NB4 (cell line): Measurements from ENCODE around the gene DISP2.

Experiments used
- POLR2A ChIP-seq: IDR thresholded peaks from 2 replicates; pipeline ENCODE4 v1.6.1; 2011; ENCODE audit warnings: mild to moderate bottlenecking; ENCODE audit not compliant: insufficient read length; ENCODE audit errors: extremely low read depth
- TF ChIP-seq, protein P1 (sequence below): IDR thresholded peaks from one replicate; pipeline ENCODE4 v1.5.1; 2012; ENCODE audit warnings: low read depth, low read length

DNA sequence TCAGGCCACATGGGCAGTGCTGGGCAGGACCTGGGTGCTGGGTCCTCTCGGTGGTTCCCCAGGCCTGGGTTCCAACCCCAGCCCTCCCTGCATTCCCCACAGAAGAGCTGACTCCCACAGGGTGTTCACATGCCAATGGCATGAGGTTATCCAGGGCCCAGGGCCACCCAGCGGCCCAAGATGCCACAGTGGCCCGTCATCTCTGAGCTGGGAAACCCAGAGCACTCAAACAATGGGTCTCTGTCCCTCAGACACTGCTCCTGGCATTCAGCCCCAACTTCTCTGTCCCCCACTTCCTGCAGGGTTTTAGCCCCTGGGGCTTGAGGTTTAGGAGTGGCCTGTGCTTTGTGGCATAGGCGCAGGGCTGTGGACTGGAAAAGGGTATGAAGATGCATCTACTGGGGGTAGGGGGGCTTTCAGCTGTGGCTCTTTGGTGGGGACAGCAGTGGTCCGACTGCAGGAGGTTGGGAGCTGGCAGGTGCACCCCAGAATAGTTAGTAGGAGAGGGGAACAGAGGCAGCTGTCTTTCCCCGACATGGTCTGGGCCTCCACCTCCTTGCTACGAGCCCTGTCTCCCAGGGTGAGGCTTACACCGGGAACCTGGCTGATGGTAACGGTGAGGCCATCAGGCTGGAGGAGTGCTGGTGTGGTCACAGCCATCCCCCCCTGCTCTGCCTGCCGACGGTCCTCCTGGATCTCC is 18.9 kb upstream of the DISP2 start:
- TF ChIP-seq, protein P1, sequence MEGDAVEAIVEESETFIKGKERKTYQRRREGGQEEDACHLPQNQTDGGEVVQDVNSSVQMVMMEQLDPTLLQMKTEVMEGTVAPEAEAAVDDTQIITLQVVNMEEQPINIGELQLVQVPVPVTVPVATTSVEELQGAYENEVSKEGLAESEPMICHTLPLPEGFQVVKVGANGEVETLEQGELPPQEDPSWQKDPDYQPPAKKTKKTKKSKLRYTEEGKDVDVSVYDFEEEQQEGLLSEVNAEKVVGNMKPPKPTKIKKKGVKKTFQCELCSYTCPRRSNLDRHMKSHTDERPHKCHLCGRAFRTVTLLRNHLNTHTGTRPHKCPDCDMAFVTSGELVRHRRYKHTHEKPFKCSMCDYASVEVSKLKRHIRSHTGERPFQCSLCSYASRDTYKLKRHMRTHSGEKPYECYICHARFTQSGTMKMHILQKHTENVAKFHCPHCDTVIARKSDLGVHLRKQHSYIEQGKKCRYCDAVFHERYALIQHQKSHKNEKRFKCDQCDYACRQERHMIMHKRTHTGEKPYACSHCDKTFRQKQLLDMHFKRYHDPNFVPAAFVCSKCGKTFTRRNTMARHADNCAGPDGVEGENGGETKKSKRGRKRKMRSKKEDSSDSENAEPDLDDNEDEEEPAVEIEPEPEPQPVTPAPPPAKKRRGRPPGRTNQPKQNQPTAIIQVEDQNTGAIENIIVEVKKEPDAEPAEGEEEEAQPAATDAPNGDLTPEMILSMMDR = no peak
- no peak for TF ChIP-seq POLR2A
